Karpas-422 (cell line): Measurements from ENCODE around the gene SLC35F1. TPM values are rescaled to one million over a fixed set of nuclear protein-coding genes. Genes with fewer than 3 reads are reported as not detected.

ENCODE experiments used
- DNase-seq: peaks from one replicate; pipeline ENCODE4 v3.0.0-alpha.2; 2015
- H2AFZ ChIP-seq: fragments of 200-600 bp; sonication (generic); 2 replicates; pipeline ENCODE4 v1.6.1; 2014; ENCODE audit warnings: antibody characterized with exemption, low read length, mixed read lengths
- H3K27ac ChIP-seq: fragments of 200-600 bp; sonication (generic); 2 replicates; pipeline ENCODE4 v1.5.1; 2014; ENCODE audit warnings: mild to moderate bottlenecking, low read length, moderate library complexity
- H3K27me3 ChIP-seq: fragments of 200-600 bp; sonication (generic); 2 replicates; pipeline ENCODE4 v1.6.1; 2014; ENCODE audit warnings: low read length, mixed read lengths
- H3K36me3 ChIP-seq: fragments of 200-600 bp; sonication (generic); 2 replicates; pipeline ENCODE4 v1.6.1; 2014; ENCODE audit warnings: low read length, mixed read lengths; ENCODE audit not compliant: insufficient read depth
- H3K4me1 ChIP-seq: fragments of 200-600 bp; sonication (generic); 2 replicates; pipeline ENCODE4 v1.6.1; 2014; ENCODE audit warnings: mild to moderate bottlenecking, low read length, mixed read lengths
- H3K4me2 ChIP-seq: fragments of 200-600 bp; sonication (generic); 2 replicates; pipeline ENCODE4 v1.6.1; 2014; ENCODE audit warnings: low read length, low read depth, mild to moderate bottlenecking; ENCODE audit not compliant: poor library complexity, severe bottlenecking
- H3K4me3 ChIP-seq: fragments of 200-600 bp; sonication (generic); 2 replicates; pipeline ENCODE4 v1.5.1; 2014; ENCODE audit warnings: mild to moderate bottlenecking, antibody characterized with exemption, low read length, mixed read lengths
- H3K79me2 ChIP-seq: fragments of 200-600 bp; sonication (generic); 2 replicates; pipeline ENCODE4 v1.6.1; 2014; ENCODE audit warnings: mild to moderate bottlenecking, low read length, mixed read lengths
- H3K9ac ChIP-seq: fragments of 200-600 bp; sonication (generic); 2 replicates; pipeline ENCODE4 v1.6.0; 2014; ENCODE audit warnings: low read length
- H3K9me2 ChIP-seq: fragments of 200-600 bp; sonication (generic), shearing (Covaris generic); replicated peaks from 2 replicates; pipeline ENCODE4 v1.6.0; 2014; ENCODE audit warnings: mild to moderate bottlenecking, low read length, moderate library complexity; ENCODE audit not compliant: insufficient read depth
- H3K9me3 ChIP-seq: fragments of 300-700, 200-600 bp; sonication (generic); 2 replicates; pipeline ENCODE4 v1.6.1; 2014; ENCODE audit warnings: low read length, mixed read lengths
- H4K20me1 ChIP-seq: fragments of 200-600 bp; sonication (generic); 2 replicates; pipeline ENCODE4 v1.6.1; 2014; ENCODE audit warnings: mild to moderate bottlenecking, antibody characterized with exemption, low read length, low read depth; ENCODE audit not compliant: insufficient read depth
- total RNA-seq: library from RNA; depleted of rRNA; stranded (reverse); fragments of >200 nt; shearing (Covaris generic); gene quantifications from 2 replicates; pipeline ENCODE4 v1.2.3, GENCODE V29; 2014; ENCODE audit warnings: low replicate concordance

The SLC35F1 gene
- total RNA-seq, 1 experiment from 2014 or later = not detected

DNA sequence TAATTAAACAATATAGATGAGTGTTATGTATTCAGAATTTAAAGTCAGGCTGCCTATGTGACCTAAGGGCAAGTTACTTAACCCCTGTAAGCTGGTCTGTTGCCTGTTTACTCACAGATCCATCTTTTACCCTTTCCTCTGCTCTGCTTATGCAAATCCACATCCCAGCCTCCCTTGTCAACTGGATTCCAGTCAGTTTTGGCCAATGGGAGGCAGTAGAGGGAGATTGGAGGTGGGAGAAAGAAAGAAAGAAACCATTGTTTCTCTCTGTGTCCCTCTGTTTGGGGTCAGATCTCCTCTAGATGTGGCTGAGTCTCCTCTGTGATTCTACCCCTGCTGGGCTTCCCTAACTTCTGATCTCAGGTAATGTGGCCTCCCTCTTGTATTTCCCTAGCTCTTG, 374.2 kb downstream of the SLC35F1 start:
- Histone ChIP-seq H2AFZ (no peak overlapping the region), H3K4me3 (no peak overlapping the region), H3K9me2 (no peaks in the 10 kb centered on the region), H3K27me3 (no peaks in the 10 kb centered on the region), H3K4me1 (no peaks in the 10 kb centered on the region), H4K20me1 (no peaks in the 10 kb centered on the region), H3K4me2 (no peak overlapping the region), H3K79me2 (no peaks in the 10 kb centered on the region), H3K9ac (no peak overlapping the region), H3K36me3 (no peaks in the 10 kb centered on the region), H3K27ac (no peak overlapping the region), H3K9me3 (no peaks in the 10 kb centered on the region)
- DNase-seq = no peak

DNA sequence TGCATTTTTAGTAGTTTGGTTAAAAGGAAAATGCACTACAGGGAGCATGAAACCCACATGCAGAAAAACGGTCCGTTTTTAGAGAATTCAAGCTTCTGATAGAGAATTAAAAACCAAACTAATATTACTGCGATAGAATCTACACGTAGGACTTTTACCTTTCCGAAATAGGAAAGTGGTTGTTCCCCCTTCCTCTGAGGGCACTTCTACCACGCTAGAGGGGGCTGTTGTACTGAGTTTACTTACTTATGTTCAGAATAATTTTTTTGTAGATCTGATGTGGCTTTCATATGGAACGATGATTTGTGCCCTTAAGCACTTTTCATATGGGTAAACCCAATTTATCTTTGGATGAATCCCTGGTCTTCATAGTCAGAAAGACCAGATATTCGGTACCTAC, 376.7 kb downstream of the SLC35F1 start:
- Histone ChIP-seq H3K4me1 (no peaks in the 10 kb centered on the region), H3K79me2 (no peaks in the 10 kb centered on the region), H3K4me2 (no peak overlapping the region), H3K9me2 (no peaks in the 10 kb centered on the region), H3K27ac (no peak overlapping the region), H3K9me3 (no peaks in the 10 kb centered on the region), H3K4me3 (no peak overlapping the region), H3K36me3 (no peaks in the 10 kb centered on the region), H4K20me1 (no peaks in the 10 kb centered on the region), H3K9ac (no peak overlapping the region), H2AFZ (no peak overlapping the region), H3K27me3 (no peaks in the 10 kb centered on the region)
- peak; percentile 81 for DNase-seq

DNA sequence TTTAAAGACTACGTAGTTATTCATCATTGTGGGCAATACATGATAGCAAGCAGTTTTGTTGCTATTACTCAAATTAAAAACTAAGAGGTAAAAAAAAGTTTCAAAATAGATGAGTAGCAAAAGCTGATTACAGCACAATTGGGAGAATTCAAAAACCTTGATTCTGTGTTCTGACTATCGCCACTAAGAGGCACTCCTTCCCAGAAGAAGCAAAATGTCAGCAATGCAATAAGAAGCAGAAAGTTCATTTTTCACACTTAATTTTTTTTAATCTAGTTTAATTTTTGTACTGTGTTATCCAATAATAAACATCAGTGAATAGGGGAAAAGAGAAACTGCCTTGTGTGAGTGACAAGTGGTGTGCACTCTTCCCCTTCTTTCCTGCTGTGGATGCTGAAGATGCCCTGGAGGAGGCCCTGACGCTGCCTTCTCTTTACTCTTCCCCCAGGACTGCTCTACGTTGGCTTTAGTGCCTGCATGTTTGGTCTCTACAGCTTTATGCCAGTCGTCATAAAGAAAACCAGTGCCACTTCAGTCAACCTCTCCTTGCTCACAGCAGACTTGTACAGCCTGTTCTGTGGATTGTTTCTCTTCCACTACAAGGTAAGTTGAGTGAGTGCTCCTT, 377.8 kb downstream of the SLC35F1 start:
- Histone ChIP-seq H3K9me2 (no peaks in the 10 kb centered on the region), H3K27ac (no peak overlapping the region), H3K79me2 (no peaks in the 10 kb centered on the region), H3K36me3 (no peaks in the 10 kb centered on the region), H3K27me3 (no peaks in the 10 kb centered on the region), H4K20me1 (no peaks in the 10 kb centered on the region), H3K4me2 (no peak overlapping the region), H3K4me1 (no peaks in the 10 kb centered on the region), H3K9ac (no peak overlapping the region), H3K9me3 (no peaks in the 10 kb centered on the region), H2AFZ (no peak overlapping the region), H3K4me3 (no peak overlapping the region)
- no peak for DNase-seq

DNA sequence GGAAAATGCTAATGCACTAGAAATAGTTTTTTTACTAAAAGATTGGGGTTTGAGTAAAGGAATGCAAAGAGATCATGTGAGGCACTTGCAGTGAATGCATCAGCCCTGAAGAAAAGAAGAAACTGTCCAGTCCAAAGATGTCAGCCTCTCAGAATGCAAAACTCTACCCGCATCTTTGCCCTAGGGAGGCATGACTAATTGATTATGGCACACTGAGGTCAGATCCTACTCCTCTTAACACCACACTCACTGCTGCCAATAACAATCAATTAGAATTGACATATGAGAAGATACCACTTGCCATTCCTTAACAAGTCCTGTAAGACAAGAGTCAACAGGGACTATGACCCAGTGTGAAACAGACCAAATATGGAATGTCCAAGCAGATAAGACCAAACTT, 378.7 kb downstream of the SLC35F1 start:
- Histone ChIP-seq H3K4me3 (no peak overlapping the region), H3K27me3 (no peaks in the 10 kb centered on the region), H2AFZ (no peak overlapping the region), H3K9me2 (no peaks in the 10 kb centered on the region), H3K4me2 (no peak overlapping the region), H4K20me1 (no peaks in the 10 kb centered on the region), H3K9me3 (no peaks in the 10 kb centered on the region), H3K79me2 (no peaks in the 10 kb centered on the region), H3K4me1 (no peaks in the 10 kb centered on the region), H3K36me3 (no peaks in the 10 kb centered on the region), H3K9ac (no peak overlapping the region), H3K27ac (no peak overlapping the region)
- DNase-seq = no peak

DNA sequence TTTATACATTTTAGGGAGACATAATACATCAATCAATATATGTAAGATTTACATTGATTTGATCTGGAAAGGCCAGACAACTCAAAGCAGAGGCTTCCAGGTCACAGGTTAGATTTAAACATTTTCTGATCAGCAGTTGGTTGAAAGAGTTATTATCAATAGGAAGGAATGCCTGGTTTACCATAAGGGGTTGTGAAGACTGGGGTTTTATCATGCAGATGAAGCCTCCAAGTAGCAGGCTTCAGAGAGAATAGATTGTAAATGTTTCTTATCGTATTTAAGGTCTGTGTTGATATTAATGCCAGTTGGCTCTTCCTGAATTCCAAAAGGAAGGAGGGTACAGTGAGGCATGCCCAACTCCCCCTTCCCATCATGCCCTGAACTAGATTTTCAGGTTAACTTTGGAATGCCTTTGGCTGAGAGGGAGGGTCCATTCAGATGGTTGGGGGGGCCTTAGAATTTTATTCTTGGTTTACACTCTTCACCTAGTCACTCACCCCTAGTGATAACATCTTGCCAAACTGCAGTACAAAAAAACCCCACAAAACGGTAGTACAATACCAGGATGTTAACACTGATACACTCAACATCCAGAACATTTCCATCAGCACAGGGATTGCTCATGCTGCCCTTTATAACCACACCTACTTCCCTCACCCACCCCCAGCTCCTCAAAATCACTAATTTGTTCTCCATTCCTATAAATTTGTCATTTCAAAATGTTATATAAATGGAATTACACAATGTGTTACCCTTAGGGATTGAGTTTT, 381.5 kb downstream of the SLC35F1 start:
- Histone ChIP-seq H3K27me3 (no peaks in the 10 kb centered on the region), H3K4me2 (no peak overlapping the region), H3K4me1 (no peaks in the 10 kb centered on the region), H3K9me3 (no peaks in the 10 kb centered on the region), H3K27ac (no peak overlapping the region), H3K9me2 (no peaks in the 10 kb centered on the region), H3K79me2 (no peaks in the 10 kb centered on the region), H3K9ac (no peak overlapping the region), H4K20me1 (no peaks in the 10 kb centered on the region), H3K36me3 (no peaks in the 10 kb centered on the region), H3K4me3 (no peak overlapping the region), H2AFZ (no peak overlapping the region)
- no peak for DNase-seq

DNA sequence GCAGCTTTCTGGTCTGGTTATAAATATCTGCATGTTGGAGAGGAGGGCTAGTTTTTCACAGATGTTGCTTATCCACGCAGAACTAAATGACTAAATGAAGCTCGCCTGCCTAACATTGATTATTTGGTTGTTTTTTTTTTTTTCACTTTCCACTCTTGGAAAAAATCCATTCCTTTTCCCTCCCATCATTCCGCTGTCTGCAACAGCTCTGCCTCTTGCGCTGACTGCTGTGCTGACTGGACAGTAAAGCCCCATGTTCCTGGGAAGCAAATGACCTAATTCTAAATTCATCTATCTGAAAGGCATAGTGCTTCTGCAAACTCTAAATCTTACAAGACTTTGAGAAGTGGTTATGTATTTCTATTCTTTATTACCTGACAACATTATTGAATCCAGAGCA, 385.5 kb downstream of the SLC35F1 start:
- DNase-seq = no peak
- Histone ChIP-seq H3K9ac (no peak overlapping the region), H3K79me2 (no peaks in the 10 kb centered on the region), H3K27me3 (no peaks in the 10 kb centered on the region), H3K9me3 (no peaks in the 10 kb centered on the region), H3K36me3 (no peaks in the 10 kb centered on the region), H4K20me1 (no peaks in the 10 kb centered on the region), H3K4me3 (no peak overlapping the region), H3K4me2 (no peak overlapping the region), H3K27ac (no peak overlapping the region), H3K4me1 (no peaks in the 10 kb centered on the region), H2AFZ (no peak overlapping the region), H3K9me2 (no peaks in the 10 kb centered on the region)

DNA sequence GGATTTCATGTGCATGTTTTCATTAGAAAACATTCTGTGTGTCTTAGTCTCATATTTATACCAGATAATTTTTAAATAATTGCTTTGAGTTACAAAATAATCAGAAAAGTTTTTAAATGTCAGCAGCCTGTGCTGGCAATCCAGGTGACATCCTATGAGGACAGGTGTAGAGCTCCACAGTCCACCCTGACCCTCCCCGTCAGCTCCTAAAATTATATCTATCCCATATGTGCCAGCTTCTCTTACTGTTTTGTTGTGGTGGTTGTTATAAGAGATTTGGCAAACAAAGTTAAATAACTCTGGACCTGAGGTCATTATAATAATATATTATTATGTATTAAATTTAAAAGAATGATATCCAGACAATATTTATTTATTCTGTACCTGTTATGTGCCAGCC, 387.8 kb downstream of the SLC35F1 start:
- no peak overlapping the region for H3K4me3 ChIP-seq
- H3K27me3 ChIP-seq = no peaks in the 10 kb centered on the region
- no peaks in the 10 kb centered on the region for H3K9me2 ChIP-seq
- H3K9me3 ChIP-seq = no peaks in the 10 kb centered on the region
- no peaks in the 10 kb centered on the region for H3K79me2 ChIP-seq
- no peak overlapping the region for H2AFZ ChIP-seq
- H3K36me3 ChIP-seq = no peaks in the 10 kb centered on the region
- no peak for DNase-seq
- H3K9ac ChIP-seq = no peak overlapping the region
- no peaks in the 10 kb centered on the region for H4K20me1 ChIP-seq
- H3K4me2 ChIP-seq = no peak overlapping the region
- H3K4me1 ChIP-seq = no peaks in the 10 kb centered on the region
- no peak overlapping the region for H3K27ac ChIP-seq

DNA sequence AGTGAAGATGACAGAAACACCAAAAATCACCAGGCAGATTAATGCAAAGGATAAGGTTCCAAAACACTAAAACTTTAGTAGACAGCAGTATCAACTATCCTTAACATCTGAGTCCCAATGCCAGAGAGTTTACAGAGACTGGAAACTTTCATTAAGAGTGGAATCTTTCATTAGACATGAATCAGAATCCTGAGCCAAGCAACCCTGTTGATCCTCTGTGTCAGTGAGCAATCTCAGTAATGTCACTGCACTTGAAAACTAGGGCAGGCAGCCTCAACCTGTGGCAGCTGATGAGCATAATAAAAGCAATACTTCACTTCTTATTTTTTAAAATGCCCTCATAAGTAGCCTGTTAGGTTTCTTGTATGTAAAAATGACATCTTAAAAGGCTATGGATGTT, 388.3 kb downstream of the SLC35F1 start:
- Histone ChIP-seq H3K4me2 (no peak overlapping the region), H3K27ac (no peak overlapping the region), H2AFZ (no peak overlapping the region), H3K9me3 (no peaks in the 10 kb centered on the region), H3K4me3 (no peak overlapping the region), H3K27me3 (no peaks in the 10 kb centered on the region), H3K4me1 (no peaks in the 10 kb centered on the region), H3K79me2 (no peaks in the 10 kb centered on the region), H3K36me3 (no peaks in the 10 kb centered on the region), H4K20me1 (no peaks in the 10 kb centered on the region), H3K9ac (no peak overlapping the region), H3K9me2 (no peaks in the 10 kb centered on the region)
- DNase-seq = no peak
